ENCODE results near the gene PIK3R5.
A peak's percentile ranks its signal among the peaks of the same experiment; 100 is the strongest.

Gene PIK3R5

DNA sequence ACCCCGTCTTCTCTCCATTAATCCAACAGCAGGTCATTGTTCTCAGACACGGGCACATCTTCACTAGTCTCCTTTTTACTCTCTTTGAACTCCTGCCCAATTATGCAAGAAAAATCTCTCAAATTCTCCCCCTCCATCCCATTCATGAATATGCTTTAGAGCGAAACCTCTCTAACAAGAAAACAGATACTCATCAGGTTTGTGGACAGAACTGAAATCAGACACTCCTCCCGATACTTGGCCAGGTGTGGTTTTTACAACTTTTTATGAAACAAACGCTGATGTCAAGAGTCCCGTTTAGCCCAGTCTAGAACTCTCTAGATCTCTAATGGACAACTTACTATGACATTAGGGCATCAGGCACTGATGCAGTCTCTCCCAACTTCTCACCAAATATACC, 40.9 kb downstream of the PIK3R5 start:
- no peak for DNase-seq (ENCODE audit: low spot score)

- DNase-seq (ENCODE audit: low spot score), result no peak
These were observed 41.7 kb downstream of the PIK3R5 start for GRCh38 chr17:8923762-8924161.

DNA sequence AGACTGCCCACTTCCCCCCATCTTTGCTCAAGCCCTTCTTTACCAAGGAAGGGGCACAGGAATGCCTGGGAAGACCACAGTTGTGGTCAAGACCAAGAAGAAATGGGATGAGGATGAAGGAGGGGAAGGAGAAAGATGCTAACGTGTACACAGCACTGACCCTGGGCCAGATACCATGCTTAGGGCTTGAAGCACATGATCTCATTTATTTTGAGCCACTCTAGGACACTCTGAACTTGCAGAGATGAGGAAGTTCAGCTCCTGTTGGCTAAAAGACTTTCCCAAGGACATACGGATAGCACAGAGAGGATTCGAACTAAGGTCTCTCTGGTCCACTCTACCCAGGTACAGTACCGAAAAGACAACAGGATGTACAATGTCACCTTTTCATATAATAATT, 42.6 kb downstream of the PIK3R5 start:
- DNase-seq (ENCODE audit: low spot score), result no peak

GRCh38 chr17:8922451-8922850, 43.1 kb downstream of the PIK3R5 start:
- peak; percentile 88 for DNase-seq (ENCODE audit: low spot score)

GRCh38 chr17:8921147-8921546, 44.4 kb downstream of the PIK3R5 start:
- no peak for DNase-seq (ENCODE audit: low spot score)

DNA sequence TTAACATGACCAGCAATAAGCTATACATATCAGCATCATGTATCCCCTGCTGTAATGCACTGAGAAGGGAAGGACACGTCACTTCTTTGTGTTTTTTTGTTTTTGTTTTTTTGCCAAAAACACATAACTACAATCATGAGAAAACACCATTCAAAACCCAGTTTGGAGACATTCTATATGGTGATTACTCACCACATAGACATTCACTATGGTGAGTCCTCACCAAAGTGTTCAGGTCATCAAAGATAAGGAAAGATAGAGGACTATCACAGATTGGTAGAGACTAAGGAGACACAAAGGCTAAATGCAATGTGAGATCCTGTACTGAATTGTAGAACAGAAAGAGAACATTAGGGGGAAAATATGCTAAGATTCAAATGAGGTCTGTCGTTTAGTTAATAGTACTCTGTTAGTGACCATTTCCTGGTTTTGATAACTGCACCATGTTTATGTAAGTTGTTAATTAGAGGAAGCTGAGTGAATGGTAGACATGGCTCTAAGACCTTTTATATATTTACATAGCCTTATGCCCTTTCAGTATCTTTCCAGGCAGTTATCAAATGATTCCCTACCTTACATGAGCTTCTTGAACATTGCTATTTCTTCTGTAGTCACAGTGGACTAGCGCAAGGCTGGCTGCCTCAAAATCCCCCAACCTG, 46.6 kb downstream of the PIK3R5 start:
- DNase-seq (ENCODE audit: low spot score), result no peak

- DNase-seq (ENCODE audit: low spot score), result no peak
These were observed 49.0 kb downstream of the PIK3R5 start for GRCh38 chr17:8916466-8916865.

GRCh38 chr17:8914554-8914953, 51.0 kb downstream of the PIK3R5 start:
- DNase-seq (ENCODE audit: low spot score), result no peak

DNA sequence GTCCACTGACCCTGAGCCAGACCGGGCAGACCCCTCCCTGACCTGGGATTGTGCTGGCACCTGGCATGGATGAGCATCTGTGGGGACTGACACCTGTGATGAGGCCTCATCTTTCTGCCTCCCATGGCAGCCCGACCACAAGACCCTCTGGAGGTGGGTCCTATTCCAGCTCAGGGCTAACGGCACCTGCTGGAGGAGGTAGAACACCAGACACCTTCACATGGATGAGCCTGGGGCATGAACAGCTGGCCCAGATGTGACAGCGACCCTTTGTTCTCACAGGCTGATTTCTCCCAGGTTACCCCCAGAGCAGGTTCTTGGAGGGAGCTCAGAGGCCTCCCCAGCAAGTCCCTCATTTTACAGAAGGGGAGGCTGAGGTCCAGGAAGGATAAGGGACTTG, 51.6 kb downstream of the PIK3R5 start:
- DNase-seq (ENCODE audit: low spot score), result no peak

GRCh38 chr17:8913091-8913490, 52.4 kb downstream of the PIK3R5 start:
- DNase-seq (ENCODE audit: low spot score), result no peak

GRCh38 chr17:8912084-8912981, 53.2 kb downstream of the PIK3R5 start:
- DNase-seq (ENCODE audit: low spot score), result no peak

GRCh38 chr17:8910969-8911604, 54.4 kb downstream of the PIK3R5 start:
- DNase-seq (ENCODE audit: low spot score), result no peak

DNA sequence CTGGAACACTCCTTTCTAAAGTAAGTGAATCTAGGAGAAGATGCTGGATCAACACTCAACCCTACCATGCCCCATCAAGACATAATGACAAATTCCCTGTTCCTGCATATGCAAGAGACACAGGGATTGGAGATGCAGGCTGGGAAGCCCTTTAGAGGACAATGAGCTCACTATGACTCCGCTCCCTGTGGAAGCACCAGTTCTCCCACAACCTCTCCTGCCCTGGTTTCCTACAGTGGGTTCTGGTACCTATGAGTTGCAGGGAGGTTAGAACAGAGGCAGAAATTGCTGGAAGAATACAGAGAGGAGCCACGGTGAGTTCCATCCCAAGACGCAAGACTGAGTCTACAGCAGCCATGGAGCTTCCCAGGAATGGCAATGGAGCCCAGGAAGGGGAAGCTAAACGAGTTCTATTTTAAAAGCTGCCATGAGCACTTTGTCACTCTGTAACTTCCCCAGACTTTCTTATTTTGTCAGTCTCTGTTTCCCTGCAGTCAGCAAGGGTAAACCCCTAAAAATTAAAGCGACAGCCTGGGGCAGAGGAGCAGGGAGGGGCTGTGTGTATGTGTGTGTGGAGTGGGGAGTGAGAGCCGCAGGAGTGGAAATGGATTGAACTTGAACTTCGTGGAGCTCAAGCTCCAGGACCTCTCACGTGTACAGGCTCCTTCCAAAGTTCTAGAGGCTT, 55.8 kb downstream of the PIK3R5 start:
- no peak for DNase-seq (ENCODE audit: low spot score)

DNA sequence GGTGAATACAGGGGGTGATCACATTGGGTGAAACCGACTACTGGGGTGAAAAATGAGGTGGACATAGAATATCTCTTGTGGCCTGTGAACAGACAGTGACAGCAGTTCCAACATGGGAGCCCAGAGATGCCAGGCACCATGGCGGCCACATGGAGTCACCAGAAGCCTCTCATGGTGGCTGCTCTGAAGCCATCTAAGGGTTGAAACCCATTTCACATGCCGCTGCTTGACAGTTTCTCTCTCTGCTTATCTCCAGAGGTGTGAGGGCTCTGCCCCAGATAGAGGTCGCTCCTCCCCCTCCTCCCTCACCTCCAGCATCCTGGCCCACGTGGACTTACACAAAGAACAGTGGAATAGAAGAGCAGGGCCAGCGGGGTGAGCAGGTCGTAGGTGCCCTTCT, 60.2 kb downstream of the PIK3R5 start:
- no peak for DNase-seq (ENCODE audit: low spot score)

DNA sequence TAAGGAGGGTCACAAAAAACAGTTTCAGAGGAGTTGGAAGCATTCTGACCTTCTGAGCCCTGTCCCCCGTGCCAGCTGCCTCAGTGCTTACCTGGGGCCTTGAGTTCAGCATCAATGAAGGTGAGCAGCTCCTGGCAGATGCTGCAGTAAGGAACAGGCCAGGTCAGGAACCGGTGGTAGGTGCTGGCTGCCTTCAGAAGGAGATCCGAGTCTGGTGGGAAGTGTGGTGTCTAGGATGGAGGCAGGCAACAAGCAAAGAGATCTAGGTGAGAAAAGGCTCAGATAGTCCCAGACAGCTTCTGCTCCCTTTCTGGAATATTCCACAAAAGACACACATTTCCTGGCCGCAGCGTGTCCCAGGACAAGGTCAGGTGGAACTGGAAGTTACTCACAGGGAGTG, 60.8 kb downstream of the PIK3R5 start:
- no peak for DNase-seq (ENCODE audit: low spot score)

GRCh38 chr17:8904201-8904600, 61.3 kb downstream of the PIK3R5 start:
- DNase-seq (ENCODE audit: low spot score), result no peak

DNA sequence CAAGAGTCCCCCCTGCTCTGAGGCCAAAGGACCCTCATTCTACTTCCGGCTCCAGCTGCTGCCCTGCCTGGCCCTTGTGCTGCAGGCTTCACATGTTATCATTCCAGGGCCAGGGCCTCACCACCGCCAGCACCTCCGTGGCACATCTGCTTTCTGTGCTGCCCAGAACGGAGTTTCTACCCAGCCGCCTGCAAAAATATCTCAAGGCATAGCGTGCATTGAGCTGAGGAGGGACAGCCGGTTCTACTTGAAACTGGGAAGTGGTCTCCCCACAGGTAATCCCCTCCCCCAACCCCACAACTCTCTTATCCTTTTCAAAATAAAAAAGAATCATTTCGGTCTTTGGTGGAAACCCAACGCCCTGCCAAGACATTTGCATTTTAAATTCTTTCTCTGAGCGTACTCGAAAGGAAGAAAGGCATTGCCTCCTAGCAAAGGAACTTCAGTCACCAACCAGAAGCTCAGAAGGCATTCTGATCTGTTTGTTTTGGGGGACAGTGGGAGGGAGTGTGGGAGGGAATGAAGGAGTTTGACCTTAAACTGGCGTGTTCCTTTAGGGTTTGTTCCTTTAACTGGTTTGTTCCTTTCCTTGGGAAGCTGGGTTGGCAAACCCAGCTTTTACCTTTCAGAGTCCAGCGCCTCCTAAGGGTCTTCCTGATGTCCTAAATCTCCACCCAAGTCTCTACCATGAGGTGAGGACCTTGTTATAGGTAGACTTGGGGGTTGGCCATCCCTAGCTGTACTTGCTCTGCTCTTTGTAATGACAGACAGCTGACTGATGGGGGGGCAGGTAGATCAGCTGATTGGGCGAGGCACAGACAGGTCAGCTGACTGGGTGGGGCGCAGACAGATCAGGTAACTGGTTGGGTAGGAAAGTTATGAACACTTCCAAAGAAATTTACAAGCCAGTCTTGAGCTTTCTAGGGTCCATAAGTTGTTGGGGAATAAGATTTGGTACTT, 64.6 kb downstream of the PIK3R5 start:
- DNase-seq (ENCODE audit: low spot score), result no peak

GRCh38 chr17:8900207-8900606, 65.3 kb downstream of the PIK3R5 start:
- DNase-seq (ENCODE audit: low spot score), result no peak

DNA sequence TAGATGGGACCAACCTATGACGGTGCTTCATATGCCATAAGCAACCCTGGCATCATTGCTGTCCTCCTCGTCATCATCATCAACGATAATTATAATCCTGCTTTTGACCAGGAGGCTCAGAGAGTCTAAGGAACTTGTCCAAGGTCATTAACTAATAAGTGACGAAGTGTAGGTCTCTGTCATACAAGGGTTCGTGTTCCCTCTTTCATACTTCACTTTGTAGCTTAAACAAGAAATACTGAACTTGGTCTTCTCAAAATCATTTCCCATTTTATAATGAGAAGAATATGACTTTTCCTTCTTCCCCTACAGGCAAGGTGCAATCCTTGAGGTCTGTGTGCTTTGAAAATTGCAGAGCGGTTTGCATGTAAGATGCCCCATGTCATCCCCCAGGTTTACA, 66.9 kb downstream of the PIK3R5 start:
- DNase-seq (ENCODE audit: low spot score), result no peak

DNA sequence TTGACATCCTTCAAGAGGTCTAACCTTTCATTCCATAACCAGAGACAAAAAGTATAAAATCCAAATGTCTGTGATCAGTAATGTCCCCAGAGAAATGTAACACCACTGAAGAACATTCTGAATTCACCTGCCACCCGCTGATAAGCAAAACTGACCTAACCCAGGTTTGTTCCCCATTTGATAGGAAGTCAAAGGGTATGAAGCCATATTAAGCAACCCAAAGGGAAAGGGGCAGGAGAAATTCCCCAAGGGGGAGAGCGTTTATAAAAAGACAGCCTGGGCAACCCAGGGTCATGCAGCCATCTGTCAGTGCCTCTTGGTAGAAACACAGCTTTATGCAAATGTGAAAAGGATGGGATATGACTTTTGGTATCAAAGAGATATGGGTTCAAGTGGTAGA, 67.4 kb downstream of the PIK3R5 start:
- DNase-seq (ENCODE audit: low spot score), result no peak
